Measurements from ENCODE around the gene GCC2.
"Not testable (repeated sequence)": the region's sequence is repeated elsewhere in the genome, so short reads cannot be mapped to it uniquely, and the experiment has no call there.

The GCC2 gene

GRCh38 chr2:108553209-108553919, 104.4 kb downstream of the GCC2 start:
- no peak for TF ChIP-seq CTCF (conservative IDR thresholded peaks at IDR 0.05; ENCODE audit: low read depth)
- ChIA-PET CTCF (no interaction called here), POLR2A (ENCODE audit: low non-redundant PET) (no interaction called here)
- DNase-seq (ENCODE audit: low spot score) = no peak
- H3K27ac ChIP-seq = no peak overlapping the region

GRCh38 chr2:108554528-108554927, 105.5 kb downstream of the GCC2 start:
- CTCF ChIA-PET = no interaction called here
- DNase-seq (ENCODE audit: low spot score) = no peak
- POLR2A ChIA-PET (ENCODE audit: low non-redundant PET) = no interaction called here

GRCh38 chr2:108555572-108555971, 106.6 kb downstream of the GCC2 start:
- ChIA-PET POLR2A (ENCODE audit: low non-redundant PET) (no interaction called here), CTCF (no interaction called here)
- TF ChIP-seq CTCF (conservative IDR thresholded peaks at IDR 0.05; ENCODE audit: low read depth) = no peak
- H3K27ac ChIP-seq = no peak overlapping the region
- DNase-seq (ENCODE audit: low spot score) = no peak

More at GRCh38 chr2:108554528-108554927, 105.5 kb downstream of the GCC2 start:
- H3K27ac ChIP-seq = no peak overlapping the region
- TF ChIP-seq CTCF (conservative IDR thresholded peaks at IDR 0.05; ENCODE audit: low read depth) = no peak

GRCh38 chr2:108556581-108556980, 107.6 kb downstream of the GCC2 start:
- DNase-seq (ENCODE audit: low spot score); POLR2A ChIA-PET (ENCODE audit: low non-redundant PET); H3K27ac ChIP-seq; CTCF ChIA-PET: not testable (repeated sequence)
